SK-N-SH treated with all-trans-retinoic acid at 6 μM for 48 hours (cell line): ENCODE measurements around the gene EMC1.
"Not testable (repeated sequence)": the region's sequence is repeated elsewhere in the genome, so short reads cannot be mapped to it uniquely, and the experiment has no call there.

Experiments
- ATAC-seq: fragments of 200-7000 bp; cut with Tn5 transposase; 3 replicates; pipeline ENCODE4 v1.9.1; 2020; ENCODE audit warnings: mild to moderate bottlenecking, moderate library complexity
- BACH2 ChIP-seq: fragments of 250-450 bp; sonication (Bioruptor Pico); IDR thresholded peaks from 2 replicates; pipeline ENCODE4 v1.9.0; 2021; ENCODE audit warnings: mild to moderate bottlenecking, borderline replicate concordance
- CSDC2 ChIP-seq: fragments of 250-450 bp; sonication (Bioruptor Pico); IDR thresholded peaks from 2 replicates; pipeline ENCODE4 v1.5.0; 2020; ENCODE audit warnings: mild to moderate bottlenecking, moderate library complexity
- GLIS3 ChIP-seq: fragments of 250-450 bp; sonication (Bioruptor Pico); IDR thresholded peaks from 2 replicates; pipeline ENCODE4 v1.5.0; 2020; ENCODE audit warnings: mild to moderate bottlenecking, moderate library complexity
- ISL1 ChIP-seq: fragments of 250-450 bp; sonication (Bioruptor Pico); IDR thresholded peaks from 2 replicates; pipeline ENCODE4 v2.1.2; 2022; ENCODE audit warnings: mild to moderate bottlenecking, moderate library complexity
- OSR1 ChIP-seq: fragments of 250-450 bp; sonication (Bioruptor Pico); IDR thresholded peaks from 2 replicates; pipeline ENCODE4 v1.8.0; 2022; ENCODE audit warnings: moderate library complexity, mild to moderate bottlenecking, inconsistent platforms
- SNAI2 ChIP-seq: fragments of 250-450 bp; sonication (Bioruptor Pico); IDR thresholded peaks from 2 replicates; pipeline ENCODE4 v1.5.0; 2020; ENCODE audit warnings: mild to moderate bottlenecking, moderate library complexity
- TOX ChIP-seq: fragments of 250-450 bp; sonication (Bioruptor Pico); IDR thresholded peaks from 2 replicates; pipeline ENCODE4 v1.8.0; 2021; ENCODE audit warnings: mild to moderate bottlenecking, moderate library complexity, borderline replicate concordance
- ZC3H10 ChIP-seq: fragments of 250-450 bp; sonication (Bioruptor Pico); IDR thresholded peaks from 2 replicates; pipeline ENCODE4 v1.5.1; 2021; ENCODE audit warnings: mild to moderate bottlenecking, moderate library complexity
- ZFP3 ChIP-seq: fragments of 250-450 bp; sonication (Bioruptor Pico); IDR thresholded peaks from 2 replicates; pipeline ENCODE4 v1.5.0; 2020; ENCODE audit warnings: mild to moderate bottlenecking, moderate library complexity
- ZFP30 ChIP-seq: fragments of 450-650 bp; formaldehyde crosslinking; IDR thresholded peaks from 2 replicates; pipeline ENCODE4 v1.5.0; 2022; ENCODE audit warnings: mild to moderate bottlenecking, moderate library complexity
- ZNF565 ChIP-seq: fragments of 450-650 bp; formaldehyde crosslinking; conservative IDR thresholded peaks from 2 replicates; pipeline ENCODE4 v1.5.0; 2020; ENCODE audit warnings: low read depth, mild to moderate bottlenecking, moderate library complexity
- TF ChIP-seq, protein P1 (sequence below): fragments of 250-450 bp; sonication (Bioruptor Pico); IDR thresholded peaks from 2 replicates; pipeline ENCODE4 v1.5.0; 2020; ENCODE audit warnings: mild to moderate bottlenecking, moderate library complexity
- TF ChIP-seq, protein P2 (sequence below): fragments of 250-450 bp; sonication (Bioruptor Pico); IDR thresholded peaks from 2 replicates; pipeline ENCODE4 v1.5.1; 2020; ENCODE audit warnings: low read depth, mild to moderate bottlenecking, moderate library complexity
- TF ChIP-seq, protein P3 (sequence below): fragments of 250-450 bp; sonication (Bioruptor Pico); IDR thresholded peaks from 2 replicates; pipeline ENCODE4 v1.5.1; 2021; ENCODE audit warnings: mild to moderate bottlenecking, moderate library complexity
- TF ChIP-seq, protein P4 (sequence below): fragments of 250-450 bp; sonication (Bioruptor Pico); IDR thresholded peaks from 2 replicates; pipeline ENCODE4 v1.8.0; 2021; ENCODE audit warnings: low read depth, mild to moderate bottlenecking, moderate library complexity, borderline replicate concordance
- TF ChIP-seq, protein P5 (sequence below): fragments of 250-450 bp; sonication (Bioruptor Pico); IDR thresholded peaks from 2 replicates; pipeline ENCODE4 v1.8.0; 2020; ENCODE audit warnings: mild to moderate bottlenecking, moderate library complexity, borderline replicate concordance

The EMC1 gene

DNA sequence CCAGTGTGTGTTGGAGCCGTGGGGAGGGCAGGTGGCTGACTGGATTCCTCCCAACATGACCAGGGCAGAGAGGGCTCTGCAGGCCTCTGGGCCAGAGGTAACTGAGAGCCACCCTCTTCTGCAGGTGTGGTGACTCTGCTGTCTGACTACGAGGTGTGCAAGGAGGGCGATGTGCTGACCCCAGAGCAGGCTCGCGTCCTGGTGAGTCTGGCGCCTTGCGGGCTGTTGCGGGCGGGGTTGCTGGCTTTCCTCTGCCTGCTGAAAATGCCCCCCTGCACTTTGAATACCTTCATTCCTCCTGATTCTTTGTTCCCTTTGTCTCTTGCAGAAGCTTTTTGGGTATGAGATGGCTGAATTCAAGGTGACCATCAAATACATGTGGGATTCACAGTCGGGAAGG, 7.0 kb upstream of the EMC1 start:
- no peak for ATAC-seq
- TF ChIP-seq ZC3H10 (CRISPR knock-in tag): no peak
- TF ChIP-seq GLIS3 (CRISPR knock-in tag): no peak
- TF ChIP-seq BACH2 (CRISPR knock-in tag): no peak
- TF ChIP-seq, protein P1, sequence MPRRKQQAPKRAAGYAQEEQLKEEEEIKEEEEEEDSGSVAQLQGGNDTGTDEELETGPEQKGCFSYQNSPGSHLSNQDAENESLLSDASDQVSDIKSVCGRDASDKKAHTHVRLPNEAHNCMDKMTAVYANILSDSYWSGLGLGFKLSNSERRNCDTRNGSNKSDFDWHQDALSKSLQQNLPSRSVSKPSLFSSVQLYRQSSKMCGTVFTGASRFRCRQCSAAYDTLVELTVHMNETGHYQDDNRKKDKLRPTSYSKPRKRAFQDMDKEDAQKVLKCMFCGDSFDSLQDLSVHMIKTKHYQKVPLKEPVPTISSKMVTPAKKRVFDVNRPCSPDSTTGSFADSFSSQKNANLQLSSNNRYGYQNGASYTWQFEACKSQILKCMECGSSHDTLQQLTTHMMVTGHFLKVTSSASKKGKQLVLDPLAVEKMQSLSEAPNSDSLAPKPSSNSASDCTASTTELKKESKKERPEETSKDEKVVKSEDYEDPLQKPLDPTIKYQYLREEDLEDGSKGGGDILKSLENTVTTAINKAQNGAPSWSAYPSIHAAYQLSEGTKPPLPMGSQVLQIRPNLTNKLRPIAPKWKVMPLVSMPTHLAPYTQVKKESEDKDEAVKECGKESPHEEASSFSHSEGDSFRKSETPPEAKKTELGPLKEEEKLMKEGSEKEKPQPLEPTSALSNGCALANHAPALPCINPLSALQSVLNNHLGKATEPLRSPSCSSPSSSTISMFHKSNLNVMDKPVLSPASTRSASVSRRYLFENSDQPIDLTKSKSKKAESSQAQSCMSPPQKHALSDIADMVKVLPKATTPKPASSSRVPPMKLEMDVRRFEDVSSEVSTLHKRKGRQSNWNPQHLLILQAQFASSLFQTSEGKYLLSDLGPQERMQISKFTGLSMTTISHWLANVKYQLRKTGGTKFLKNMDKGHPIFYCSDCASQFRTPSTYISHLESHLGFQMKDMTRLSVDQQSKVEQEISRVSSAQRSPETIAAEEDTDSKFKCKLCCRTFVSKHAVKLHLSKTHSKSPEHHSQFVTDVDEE (CRISPR knock-in tag): no peak
- no peak for TF ChIP-seq OSR1
- no peak for TF ChIP-seq ISL1
- no peak for TF ChIP-seq ZFP30 (CRISPR knock-in tag)
- no peak for TF ChIP-seq TOX (CRISPR knock-in tag)
- TF ChIP-seq, protein P2, sequence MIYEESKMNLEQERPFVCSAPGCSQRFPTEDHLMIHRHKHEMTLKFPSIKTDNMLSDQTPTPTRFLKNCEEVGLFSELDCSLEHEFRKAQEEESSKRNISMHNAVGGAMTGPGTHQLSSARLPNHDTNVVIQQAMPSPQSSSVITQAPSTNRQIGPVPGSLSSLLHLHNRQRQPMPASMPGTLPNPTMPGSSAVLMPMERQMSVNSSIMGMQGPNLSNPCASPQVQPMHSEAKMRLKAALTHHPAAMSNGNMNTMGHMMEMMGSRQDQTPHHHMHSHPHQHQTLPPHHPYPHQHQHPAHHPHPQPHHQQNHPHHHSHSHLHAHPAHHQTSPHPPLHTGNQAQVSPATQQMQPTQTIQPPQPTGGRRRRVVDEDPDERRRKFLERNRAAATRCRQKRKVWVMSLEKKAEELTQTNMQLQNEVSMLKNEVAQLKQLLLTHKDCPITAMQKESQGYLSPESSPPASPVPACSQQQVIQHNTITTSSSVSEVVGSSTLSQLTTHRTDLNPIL (CRISPR knock-in tag): no peak
- TF ChIP-seq, protein P3, sequence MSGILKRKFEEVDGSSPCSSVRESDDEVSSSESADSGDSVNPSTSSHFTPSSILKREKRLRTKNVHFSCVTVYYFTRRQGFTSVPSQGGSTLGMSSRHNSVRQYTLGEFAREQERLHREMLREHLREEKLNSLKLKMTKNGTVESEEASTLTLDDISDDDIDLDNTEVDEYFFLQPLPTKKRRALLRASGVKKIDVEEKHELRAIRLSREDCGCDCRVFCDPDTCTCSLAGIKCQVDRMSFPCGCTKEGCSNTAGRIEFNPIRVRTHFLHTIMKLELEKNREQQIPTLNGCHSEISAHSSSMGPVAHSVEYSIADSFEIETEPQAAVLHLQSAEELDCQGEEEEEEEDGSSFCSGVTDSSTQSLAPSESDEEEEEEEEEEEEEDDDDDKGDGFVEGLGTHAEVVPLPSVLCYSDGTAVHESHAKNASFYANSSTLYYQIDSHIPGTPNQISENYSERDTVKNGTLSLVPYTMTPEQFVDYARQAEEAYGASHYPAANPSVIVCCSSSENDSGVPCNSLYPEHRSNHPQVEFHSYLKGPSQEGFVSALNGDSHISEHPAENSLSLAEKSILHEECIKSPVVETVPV: no peak
- no peak for TF ChIP-seq SNAI2
- TF ChIP-seq, protein P4, sequence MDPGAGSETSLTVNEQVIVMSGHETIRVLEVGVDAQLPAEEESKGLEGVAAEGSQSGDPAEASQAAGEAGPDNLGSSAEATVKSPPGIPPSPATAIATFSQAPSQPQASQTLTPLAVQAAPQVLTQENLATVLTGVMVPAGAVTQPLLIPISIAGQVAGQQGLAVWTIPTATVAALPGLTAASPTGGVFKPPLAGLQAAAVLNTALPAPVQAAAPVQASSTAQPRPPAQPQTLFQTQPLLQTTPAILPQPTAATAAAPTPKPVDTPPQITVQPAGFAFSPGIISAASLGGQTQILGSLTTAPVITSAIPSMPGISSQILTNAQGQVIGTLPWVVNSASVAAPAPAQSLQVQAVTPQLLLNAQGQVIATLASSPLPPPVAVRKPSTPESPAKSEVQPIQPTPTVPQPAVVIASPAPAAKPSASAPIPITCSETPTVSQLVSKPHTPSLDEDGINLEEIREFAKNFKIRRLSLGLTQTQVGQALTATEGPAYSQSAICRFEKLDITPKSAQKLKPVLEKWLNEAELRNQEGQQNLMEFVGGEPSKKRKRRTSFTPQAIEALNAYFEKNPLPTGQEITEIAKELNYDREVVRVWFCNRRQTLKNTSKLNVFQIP (CRISPR knock-in tag): no peak
- TF ChIP-seq, protein P5, sequence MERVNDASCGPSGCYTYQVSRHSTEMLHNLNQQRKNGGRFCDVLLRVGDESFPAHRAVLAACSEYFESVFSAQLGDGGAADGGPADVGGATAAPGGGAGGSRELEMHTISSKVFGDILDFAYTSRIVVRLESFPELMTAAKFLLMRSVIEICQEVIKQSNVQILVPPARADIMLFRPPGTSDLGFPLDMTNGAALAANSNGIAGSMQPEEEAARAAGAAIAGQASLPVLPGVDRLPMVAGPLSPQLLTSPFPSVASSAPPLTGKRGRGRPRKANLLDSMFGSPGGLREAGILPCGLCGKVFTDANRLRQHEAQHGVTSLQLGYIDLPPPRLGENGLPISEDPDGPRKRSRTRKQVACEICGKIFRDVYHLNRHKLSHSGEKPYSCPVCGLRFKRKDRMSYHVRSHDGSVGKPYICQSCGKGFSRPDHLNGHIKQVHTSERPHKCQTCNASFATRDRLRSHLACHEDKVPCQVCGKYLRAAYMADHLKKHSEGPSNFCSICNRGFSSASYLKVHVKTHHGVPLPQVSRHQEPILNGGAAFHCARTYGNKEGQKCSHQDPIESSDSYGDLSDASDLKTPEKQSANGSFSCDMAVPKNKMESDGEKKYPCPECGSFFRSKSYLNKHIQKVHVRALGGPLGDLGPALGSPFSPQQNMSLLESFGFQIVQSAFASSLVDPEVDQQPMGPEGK (CRISPR knock-in tag): no peak
- no peak for TF ChIP-seq CSDC2
- TF ChIP-seq ZNF565 (CRISPR knock-in tag): no peak

DNA sequence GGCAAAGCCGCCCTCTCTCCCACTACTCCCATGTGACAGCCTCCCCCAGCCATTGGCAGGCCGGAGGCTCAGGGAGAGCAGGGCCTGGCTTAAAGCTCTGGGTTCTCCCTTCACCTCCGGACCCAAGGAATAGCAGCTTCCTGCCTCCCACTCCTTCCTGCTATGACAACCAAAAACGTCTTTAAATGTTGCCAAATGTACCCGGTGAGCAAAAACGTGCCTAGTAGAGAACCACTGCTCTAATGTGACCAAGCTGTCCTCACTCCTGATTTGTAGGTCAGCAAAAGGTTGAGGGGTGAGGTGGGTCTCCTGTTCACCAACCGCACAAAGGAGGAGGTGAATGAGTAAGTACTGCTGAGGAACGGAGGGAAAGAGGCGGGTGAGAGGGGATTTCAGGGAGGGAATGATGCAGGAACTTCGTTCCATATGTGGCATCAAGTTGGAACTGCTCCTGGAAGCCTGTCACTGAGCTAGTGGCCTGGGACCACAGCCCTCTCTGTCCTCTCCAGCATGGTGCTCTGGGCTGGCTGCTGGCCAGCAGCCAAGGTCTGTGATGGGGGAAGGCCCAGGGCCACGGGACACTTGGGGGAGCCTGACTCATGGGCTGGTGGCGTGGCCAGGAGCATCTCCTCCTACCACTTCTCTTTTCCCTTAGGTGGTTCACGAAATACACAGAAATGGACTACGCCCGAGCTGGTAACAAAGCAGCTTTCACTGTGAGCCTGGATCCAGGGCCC, 6.0 kb upstream of the EMC1 start:
- TF ChIP-seq ZFP3: no peak
- TF ChIP-seq, protein P1 (CRISPR knock-in tag): no peak
- TF ChIP-seq, protein P4 (CRISPR knock-in tag): no peak
- no peak for TF ChIP-seq BACH2 (CRISPR knock-in tag)
- no peak for TF ChIP-seq SNAI2
- TF ChIP-seq ZC3H10 (CRISPR knock-in tag): no peak
- TF ChIP-seq, protein P3: no peak
- ATAC-seq: no peak

DNA sequence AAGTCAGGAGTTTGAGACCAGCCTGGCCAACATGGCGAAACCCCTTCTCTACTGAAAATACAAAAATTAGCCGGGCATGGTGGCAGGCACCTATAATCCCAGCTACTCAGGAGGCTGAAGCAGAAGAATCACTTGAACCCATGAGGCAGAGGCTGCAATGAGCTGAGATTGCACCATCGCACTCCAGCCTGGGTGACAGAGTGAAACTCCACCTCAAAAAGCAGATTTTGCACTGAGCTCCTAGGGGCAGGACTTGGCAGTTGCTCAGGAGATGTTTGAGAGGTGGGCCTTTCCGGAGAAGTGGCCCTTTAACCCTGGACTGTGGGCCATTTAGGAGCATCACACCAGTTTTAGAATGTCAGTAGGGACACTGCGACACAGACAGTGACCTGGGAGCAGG, 5.0 kb upstream of the EMC1 start:
- ATAC-seq: not testable (repeated sequence)
